ENCODE results near the gene ATF4. TPM values are rescaled to one million over a fixed set of nuclear protein-coding genes. Genes with fewer than 3 reads are reported as not detected.

Gene ATF4
- total and polyA plus RNA-seq, 2 of the 13 experiments (the other 11 are each of a cell fraction or from before 2014, with no cell fraction given), result 486 to 1,297 TPM

GRCh38 chr22:39502109-39502788 lies 18.1 kb upstream of the ATF4 start, which contains the start of gene MIEF1 (continued):
- TF ChIP-seq CREM (IDR thresholded peaks at IDR 0.05), result peak; percentile 60; the same call in 1 of the 2 replicates
- no peak for TF ChIP-seq CREM (CRISPR knock-in tag; IDR thresholded peaks at IDR 0.05)
- TF ChIP-seq ZNF737 (CRISPR knock-in tag; IDR thresholded peaks at IDR 0.05; ENCODE audit: borderline replicate concordance), result no peak
- peak; percentile 61; the same call in 1 of the 2 replicates for TF ChIP-seq RFXAP (CRISPR knock-in tag; IDR thresholded peaks at IDR 0.05; ENCODE audit: borderline replicate concordance)
- TF ChIP-seq PRDM10 (CRISPR knock-in tag; IDR thresholded peaks at IDR 0.05; ENCODE audit: low read depth), result 0 out of 2 replicates have a peak, but pooled peaks have one; percentile 62
- no peak for TF ChIP-seq NBN (conservative IDR thresholded peaks at IDR 0.05)
- TF ChIP-seq ZNF761 (CRISPR knock-in tag; conservative IDR thresholded peaks at IDR 0.05), result 0 out of 2 replicates have a peak, but pooled peaks have one; percentile 40
- no peak for TF ChIP-seq KIAA2018 (CRISPR knock-in tag; IDR thresholded peaks at IDR 0.05; ENCODE audit: borderline replicate concordance)
- no peak for TF ChIP-seq GATA4 (IDR thresholded peaks at IDR 0.05; ENCODE audit: borderline replicate concordance, low read depth)
- peak; percentile 76; the same call in 1 of the 2 replicates for TF ChIP-seq ELF3 (CRISPR knock-in tag; IDR thresholded peaks at IDR 0.05)
- peak; percentile 73 for TF ChIP-seq ZNF446 (CRISPR knock-in tag; IDR thresholded peaks at IDR 0.05)
- no peak for TF ChIP-seq ZNF597 (CRISPR knock-in tag; IDR thresholded peaks at IDR 0.05)
- TF ChIP-seq SIN3B (IDR thresholded peaks at IDR 0.05; ENCODE audit: low read length), result no peak
- no peak for TF ChIP-seq ZNF549 (CRISPR knock-in tag; IDR thresholded peaks at IDR 0.05)
- TF ChIP-seq ZKSCAN1 (IDR thresholded peaks at IDR 0.05; ENCODE audit: low read length), result no peak
- TF ChIP-seq JARID2 (CRISPR knock-in tag; IDR thresholded peaks at IDR 0.05; ENCODE audit: insufficient replicate concordance), result no peak
- no peak for TF ChIP-seq HNRNPK (IDR thresholded peaks at IDR 0.05; ENCODE audit: low read depth, low read length, poor library complexity, severe bottlenecking)
- TF ChIP-seq ZSCAN9 (CRISPR knock-in tag; IDR thresholded peaks at IDR 0.05; ENCODE audit: borderline replicate concordance), result peak; percentile 58; the same call in 1 of the 2 replicates

All from HepG2 (cell line).